NB4 (cell line): Measurements from ENCODE around the gene CRTC1.
"Not testable (repeated sequence)": the region's sequence is repeated elsewhere in the genome, so short reads cannot be mapped to it uniquely, and the experiment has no call there.

Experiments
- DNase-seq: peaks from one replicate; pipeline ENCODE4 v3.0.0; 2010; ENCODE audit warnings: low read depth
- H3K4me3 ChIP-seq: one replicate; pipeline ENCODE4 v1.5.1; 2011; ENCODE audit warnings: mild to moderate bottlenecking, low read depth, low read length, moderate library complexity
- CTCF ChIP-seq: IDR thresholded peaks from one replicate; pipeline ENCODE4 v1.5.1; 2012; ENCODE audit warnings: low read depth, low read length
- MAX ChIP-seq: IDR thresholded peaks from 2 replicates; pipeline ENCODE4 v1.6.1; 2011; ENCODE audit warnings: low read depth, low read length
- MYC ChIP-seq: IDR thresholded peaks from 2 replicates; pipeline ENCODE4 v1.6.1; 2011; ENCODE audit warnings: low read depth, low read length
- POLR2A ChIP-seq: IDR thresholded peaks from 2 replicates; pipeline ENCODE4 v1.6.1; 2011; ENCODE audit warnings: mild to moderate bottlenecking; ENCODE audit not compliant: insufficient read length; ENCODE audit errors: extremely low read depth

CRTC1 gene

DNA sequence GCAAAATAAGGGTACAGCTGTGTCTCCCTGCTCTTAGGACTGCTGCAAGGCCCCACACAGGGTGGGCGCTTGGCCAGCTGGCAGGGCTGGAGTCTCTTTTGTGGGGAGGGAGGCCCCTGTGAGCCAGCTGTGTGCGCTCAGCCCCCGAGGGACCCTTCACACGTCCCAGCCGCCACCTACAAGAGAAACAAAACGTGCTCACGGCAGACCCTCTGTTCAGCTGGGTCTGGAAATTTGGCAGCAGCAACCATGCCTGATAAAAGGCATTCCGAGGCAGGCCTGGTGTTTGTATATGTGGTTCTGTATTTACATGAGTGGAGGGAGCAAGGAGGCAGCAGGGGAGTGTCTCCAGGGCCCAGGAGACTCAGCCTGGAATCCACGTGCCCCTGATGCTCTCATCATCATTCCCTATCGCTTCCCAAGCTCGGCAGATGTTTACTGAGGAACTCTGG is 49.7 kb downstream of the CRTC1 start:
- TF ChIP-seq MYC (no peak), MAX (no peak), POLR2A (no peak), CTCF (no peak)
- no peak overlapping the region for H3K4me3 ChIP-seq
- DNase-seq: no peak

- not testable (repeated sequence) for H3K4me3 ChIP-seq, DNase-seq
Observed at GRCh38 chr19:18733762-18734332, 50.4 kb downstream of the CRTC1 start.

- H3K4me3 ChIP-seq: no peak overlapping the region
- no peak for TF ChIP-seq CTCF
- TF ChIP-seq MYC: no peak
- no peak for TF ChIP-seq POLR2A
- no peak for TF ChIP-seq MAX
- DNase-seq: peak; percentile 25
Observed at GRCh38 chr19:18735324-18735723, 51.8 kb downstream of the CRTC1 start.

- no peak for DNase-seq
- TF ChIP-seq CTCF: no peak
- TF ChIP-seq MYC: no peak
- no peak for TF ChIP-seq MAX
- no peak for TF ChIP-seq POLR2A
- no peak overlapping the region for H3K4me3 ChIP-seq
Observed at GRCh38 chr19:18735752-18736151, 52.3 kb downstream of the CRTC1 start.

DNA sequence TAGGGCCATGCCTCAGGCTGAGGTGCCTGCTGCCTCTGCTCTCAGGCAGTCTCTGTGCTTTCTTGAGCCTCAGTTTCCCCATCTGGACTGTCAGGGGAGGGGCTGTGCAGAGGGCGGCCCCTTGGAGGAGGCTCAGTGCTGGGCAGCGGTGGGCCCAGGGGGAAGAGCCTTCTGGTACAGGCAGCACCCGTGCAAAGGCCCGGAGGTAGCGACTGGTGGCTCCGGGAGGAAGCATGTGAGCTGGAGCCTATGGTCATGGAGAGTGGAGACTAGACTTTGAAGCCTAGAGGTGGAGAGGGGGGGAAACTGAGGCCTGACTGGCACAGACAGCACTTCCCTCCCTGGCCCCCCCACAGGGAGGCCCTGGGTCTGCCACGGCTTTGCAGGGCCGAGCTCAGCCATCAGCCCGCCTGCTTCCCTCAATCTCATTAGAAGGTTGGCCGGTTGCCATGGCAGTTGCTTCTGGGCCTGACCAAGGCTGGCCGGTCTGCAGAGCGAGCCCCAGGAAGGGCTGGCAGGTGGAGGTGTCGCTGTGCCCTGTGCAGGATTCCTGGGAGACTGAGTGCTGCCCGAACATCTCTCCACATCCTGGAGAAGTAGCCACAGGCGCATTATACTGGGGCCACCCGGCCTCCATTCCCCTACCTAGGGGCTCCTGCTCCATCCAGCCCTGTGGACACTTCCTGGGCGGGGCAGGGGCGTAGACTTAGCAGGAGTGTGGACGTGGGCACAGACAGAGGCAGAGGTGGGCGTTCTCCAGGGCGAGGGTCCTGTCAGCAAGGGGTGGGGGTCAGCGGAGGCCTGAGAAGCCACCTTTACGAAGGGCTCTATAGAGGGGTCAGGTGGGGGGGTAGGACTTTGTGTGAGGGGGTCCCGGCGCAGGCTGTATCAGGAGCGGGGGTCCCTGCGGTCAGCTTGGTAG is 53.2 kb downstream of the CRTC1 start:
- DNase-seq: no peak
- no peak overlapping the region for H3K4me3 ChIP-seq
- no peak for TF ChIP-seq POLR2A

DNA sequence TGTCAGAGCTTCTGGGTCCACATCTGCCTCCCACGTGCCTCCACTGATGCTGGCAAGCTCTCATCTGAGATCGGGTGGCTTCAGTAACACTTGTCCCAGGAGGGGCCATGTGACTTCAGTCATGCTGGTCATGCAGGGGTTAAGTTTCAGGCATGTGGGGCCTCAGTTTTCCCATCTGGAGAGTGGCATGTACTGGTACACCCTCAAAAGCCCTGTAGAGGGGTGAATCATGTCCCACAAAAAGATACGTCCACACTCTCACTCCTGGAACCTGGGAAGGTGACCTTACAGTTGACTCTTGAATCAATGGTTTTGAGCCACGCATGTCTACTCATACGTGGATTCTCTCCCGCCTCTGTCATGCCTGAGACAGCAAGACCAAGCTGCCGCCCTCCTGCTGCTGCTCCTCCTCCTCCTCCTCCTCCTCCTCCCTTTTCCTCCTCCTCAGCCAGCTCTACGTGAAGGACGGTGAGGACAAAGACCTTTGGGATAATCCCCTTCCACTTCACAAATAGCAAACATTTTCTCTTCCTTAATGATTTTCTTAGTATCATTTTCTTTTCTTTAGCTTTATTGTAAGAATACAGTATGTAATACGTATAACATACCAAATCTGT is 54.0 kb downstream of the CRTC1 start:
- TF ChIP-seq MYC: no peak
- no peak for TF ChIP-seq MAX
- TF ChIP-seq POLR2A: no peak
- no peak for TF ChIP-seq CTCF
- no peak overlapping the region for H3K4me3 ChIP-seq
- no peak for DNase-seq
